Hematopoietic multipotent progenitor cell treated with erythropoietin and hydrocortisone succinate and interleukin-3 and kit ligand, for 4 days (in vitro differentiated cells): ENCODE results near the gene AFAP1.

Experiments used
- DNase-seq: peaks from one replicate; pipeline ENCODE4 v3.0.0-alpha.2; 2015

AFAP1 gene

DNA sequence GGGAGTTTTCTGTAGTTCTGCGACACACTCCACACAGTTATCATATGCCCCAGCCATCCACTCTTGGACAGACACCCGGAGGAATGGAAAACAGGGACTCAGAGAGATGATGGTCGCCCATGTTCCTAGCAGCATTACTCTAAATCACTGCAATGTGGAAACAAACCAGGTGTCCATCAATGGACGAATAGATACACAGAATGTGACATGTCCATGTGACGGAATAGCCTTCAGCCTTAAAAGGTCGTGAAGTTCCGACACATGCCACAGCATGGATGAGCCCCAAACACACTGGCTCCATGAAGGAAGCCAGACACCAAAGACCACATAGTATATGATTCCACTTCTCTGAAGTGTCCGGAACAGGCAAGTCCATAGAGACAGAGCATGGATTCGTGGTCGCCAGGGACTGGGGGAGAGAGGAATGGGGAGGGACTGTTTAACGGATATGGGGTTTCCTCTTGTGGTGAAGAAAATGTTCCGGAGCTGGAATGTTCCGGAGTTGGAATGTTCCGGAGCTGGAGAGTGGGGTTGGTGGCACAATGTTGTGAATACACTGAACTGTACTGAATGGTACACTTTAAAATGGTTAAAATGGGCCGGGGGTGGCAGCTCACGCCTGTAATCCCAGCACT is 28.7 kb upstream of the AFAP1 start:
- no peak for DNase-seq

DNA sequence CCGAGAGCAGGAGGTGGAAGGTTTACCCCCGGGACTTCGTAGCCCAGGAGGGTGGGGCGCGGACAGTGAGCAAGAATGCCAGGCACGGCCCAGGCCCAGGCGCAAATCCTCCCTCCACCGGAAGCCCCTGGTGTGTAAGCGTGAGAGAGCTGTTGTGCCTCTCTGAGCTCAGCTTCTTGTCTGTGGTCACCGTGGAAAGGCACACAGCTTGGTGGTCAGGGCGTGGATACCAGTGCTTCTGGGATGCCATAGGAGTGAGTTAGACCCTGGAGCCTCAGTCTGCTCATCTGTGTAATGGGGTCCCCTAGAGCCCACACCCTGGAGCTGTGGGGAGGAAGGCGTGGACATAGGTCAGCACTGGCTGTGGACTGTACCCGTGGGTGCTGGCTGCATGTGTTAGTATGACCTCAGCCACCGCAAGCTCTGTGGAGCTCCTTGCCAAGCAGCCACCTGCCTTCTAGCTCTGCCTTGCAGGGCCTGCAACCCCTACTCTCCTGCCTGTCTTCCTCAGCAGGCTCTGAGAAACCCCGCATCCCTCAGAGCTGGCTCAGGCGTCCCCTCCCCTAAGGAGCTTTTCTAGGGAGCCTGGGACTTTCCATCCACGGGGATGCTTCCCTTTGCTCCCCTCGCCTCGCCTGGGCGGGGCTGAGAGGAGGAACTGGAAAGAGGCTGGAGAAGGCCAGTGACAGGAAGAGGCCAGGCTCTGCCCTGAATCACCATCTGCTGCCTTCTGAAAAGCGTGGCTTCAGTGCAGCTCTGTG is 28.0 kb upstream of the AFAP1 start:
- no peak for DNase-seq

DNA sequence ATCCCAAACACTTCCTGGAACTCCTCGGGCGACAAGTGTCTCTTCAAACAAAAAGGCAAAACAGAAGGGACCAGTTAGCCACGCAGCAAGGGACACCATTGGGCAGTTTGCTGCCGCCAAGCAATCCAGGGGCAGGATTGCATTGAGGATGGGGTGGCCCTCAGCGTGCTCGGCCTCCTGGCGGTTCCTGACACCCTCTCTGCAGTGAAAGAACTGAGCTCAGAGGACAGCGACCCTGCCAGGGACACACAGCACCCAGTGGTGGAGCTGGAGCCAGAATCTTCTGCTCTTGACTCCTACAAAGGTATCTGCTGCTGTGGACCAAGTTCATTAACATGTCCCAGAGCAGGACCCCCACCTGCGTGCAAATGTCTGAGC is 27.4 kb upstream of the AFAP1 start:
- no peak for DNase-seq

DNA sequence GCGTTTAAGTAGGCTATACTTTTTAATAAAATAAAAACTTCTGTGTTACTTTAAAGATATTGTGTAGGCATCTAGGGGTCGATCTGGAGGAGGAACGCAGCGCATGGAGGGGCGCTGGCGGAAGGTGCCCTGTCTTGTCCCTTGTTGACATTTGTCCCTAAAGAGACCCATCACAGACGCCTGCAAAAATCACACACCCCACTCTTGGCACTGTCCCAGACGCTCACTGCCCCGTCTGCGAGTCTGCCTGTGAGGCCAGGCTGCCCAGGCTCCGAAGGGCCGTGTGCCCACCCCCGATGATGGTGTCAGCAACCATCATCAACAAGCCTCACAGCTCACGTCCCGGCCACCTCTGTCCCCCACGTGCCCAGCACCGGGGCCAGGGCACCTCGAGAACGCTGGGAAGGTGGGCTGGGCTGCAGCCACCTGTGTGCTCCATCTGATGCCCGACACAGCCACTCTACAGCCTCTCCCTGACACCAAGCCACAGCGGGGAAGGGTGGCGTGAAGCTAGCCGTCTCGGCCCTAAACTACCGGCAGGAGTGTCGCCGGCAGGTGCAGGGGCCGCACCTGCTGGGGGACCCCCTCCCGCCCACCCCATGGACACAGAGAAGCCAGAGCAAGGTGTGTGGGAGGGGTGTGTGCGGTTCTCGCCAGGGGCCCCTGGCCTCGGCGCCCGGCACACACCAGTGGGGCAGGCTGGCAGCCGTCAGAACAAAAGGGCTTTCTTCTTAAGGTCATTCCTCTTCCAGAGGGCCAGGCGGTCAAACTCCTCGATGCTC is 26.8 kb upstream of the AFAP1 start:
- no peak for DNase-seq

DNA sequence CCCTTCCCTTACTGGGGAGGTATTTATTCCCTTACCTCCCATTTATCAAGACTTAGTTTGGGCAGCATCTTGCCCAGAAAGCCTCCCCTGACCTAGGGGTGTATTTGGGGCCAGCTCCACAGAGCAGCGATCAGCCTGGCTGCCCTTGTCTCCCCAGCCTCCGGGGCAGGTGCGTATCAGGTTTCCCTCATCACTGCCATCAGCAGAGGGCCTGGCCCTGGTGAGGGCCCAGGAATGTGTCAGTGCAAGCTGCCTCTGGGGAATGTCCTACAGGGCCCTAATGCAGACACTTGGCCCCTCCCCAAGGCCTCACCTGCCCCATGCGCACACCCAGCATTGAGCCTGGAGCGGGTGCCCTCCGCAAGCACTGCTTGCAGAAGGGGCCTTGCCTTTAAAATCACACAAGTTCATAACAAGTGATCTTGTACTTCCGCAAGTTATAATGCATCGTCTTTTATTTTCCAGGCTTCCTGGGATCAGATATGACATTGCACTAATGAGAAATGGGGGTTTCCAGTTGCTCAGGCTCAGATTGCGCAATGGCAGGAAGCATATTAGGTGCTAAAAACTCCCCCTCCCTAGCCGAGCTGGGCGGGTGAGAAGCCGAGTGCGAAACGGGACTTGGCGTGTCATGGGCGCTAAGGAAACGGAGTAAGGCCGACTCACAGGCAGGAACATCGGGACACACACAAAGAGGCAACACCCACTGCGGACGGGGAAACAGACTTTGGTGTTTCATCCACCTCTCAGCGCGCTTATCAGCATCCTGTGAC is 25.4 kb upstream of the AFAP1 start:
- no peak for DNase-seq

DNA sequence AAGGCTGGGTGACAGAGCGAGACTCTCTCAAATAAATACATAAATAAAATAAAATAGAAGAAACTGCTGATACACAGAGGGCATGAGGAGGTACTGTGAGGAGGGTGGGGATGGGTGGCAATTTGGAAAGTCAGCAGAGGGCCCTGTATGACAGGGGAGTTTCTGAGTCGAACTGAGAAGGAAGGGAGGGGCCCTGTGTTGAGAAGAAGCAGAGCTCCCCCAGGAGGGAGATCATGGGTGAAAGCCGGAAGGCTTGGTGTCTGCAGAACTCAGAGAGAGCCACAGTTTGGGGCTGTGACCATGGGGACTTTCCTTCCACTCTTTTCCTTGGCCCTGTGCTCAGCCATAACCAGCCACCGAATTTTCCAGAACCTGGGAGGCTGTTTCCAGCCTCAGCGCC is 24.8 kb upstream of the AFAP1 start:
- no peak for DNase-seq

DNA sequence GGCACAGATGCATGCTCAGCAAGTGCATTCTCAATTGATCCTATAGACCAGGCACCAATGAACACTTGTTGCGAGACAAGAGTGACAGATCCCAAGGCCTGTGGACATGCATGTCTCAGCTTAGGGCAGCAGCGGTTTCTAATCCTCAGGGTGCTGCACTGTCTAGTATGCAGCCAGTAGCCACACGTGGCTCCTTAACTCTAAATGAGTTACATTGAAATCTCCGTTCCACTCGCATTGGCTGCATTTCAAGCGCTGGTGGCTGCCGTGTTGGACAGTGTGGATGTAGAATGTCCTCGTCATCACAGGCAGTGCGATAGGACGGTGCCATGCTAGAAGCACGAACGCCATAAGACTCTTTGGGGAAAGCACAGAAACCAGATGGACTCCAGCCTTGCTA is 24.0 kb upstream of the AFAP1 start:
- no peak for DNase-seq

DNA sequence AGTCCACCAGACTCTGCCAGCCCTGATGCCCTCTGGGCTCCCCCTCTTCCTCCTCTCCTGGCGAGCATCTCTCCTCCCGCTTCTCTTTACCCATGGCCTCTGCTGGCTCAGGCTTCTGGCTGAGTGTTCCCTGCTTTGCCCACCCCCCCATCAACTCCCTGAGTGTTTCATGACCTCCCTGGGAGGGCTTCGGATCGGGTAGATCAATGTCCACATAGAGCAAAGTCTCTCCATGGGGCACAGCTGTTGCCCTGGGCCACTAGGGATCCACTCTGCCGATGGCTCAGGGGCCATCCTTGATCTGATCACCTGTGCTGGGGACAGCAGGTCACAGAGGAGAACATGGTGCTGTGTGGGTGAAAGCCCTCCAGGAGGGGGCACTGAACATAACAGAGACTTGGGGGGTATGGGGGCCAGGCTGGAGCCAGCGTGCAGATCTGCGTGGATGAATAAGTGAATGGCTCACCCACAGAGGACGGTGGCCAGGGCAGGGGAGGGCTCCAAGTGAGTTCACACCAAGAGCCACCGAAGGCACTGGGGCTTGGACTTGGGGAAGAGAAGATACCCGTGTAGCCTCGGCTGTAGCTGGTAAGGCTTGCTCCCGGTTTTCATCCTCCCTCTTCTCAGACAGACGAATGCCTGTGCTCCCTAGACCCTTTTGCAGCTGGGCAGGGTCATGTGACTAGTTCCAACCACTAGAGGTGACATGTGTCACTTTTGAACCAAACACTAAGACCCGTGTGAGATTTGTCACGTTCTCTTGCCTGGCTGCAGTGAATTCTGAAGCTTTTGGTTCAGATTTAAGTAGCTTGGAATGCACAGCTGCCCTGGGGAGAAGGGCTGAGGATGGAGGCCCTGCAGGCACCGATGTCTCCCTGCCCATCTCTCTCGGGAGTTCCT is 23.2 kb upstream of the AFAP1 start:
- no peak for DNase-seq

DNA sequence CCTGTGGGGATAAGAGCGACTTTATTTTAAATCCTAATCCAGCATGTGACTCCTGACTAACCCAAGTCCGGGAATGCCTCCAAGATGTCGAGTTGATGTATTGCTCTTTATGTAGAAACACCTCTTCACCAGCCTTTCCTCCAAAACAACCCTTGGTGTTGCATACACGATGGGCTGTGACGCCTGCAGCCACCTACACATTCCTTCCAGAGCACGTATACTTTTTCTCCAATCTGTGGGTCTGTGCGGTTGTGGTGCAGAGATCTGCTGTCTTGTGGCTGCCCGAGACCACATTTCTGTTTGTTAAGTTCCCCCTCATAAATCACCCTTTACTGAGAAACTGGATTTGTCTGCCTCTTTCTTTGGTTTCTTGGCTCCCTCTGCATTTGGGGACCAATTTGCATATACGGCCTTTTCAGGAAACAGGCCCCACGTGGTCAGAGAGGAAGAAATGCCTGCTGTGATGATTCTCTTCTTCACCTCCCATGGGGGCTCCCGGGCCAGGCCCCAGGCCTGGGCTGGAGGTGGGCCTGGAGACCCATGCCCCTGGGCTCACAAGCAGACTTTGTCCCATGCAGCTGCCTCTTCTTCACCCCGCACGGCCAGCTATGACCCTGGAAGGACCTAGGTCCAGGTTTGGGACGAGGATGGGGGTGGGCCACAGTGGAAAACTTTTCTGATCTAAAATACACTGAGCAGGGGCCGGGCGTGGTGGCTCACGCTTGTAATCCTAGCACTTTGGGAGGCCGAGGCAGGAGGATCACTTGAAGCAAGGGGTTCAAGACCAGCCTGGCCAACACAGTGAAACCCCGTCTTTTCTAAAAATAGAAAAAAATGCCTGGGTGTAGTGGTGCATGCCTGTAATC is 21.4 kb upstream of the AFAP1 start:
- peak; percentile 60 for DNase-seq

DNA sequence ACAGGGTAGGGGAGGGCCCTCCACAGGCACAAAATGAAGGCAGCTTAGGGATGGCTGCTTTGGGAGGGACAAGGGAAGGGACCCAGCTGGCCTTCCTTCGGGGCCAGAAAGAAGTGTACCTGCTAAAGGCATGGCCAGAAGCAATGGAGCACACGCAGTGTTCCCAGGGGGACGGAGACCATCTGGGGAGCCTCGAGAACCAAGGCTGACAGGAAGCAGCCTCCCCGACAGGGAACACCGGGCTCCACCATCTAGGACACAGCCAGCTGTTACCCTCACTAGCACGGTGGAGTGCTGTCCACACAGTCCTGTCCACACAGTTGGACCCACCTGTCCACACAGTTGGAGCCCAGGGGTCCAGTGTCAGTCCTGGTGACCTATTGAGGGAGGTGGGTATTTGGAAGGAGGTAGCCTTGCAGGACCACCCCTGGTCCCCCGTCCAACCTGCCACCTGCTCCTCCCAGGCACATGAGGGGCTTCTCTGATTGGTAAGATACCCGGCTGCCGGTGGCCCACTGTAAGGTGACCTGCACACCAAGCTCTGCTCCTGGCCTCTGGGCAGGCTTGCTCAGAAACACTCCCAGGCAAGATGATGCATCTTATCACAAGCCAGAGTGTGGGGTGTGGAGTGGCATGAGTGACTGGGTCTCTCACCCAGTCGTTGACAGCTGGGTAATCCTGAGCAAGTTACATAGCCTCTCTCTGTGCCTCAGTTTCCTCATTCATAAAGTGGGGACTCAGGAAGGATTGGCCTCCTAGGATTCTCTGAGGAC is 20.5 kb upstream of the AFAP1 start:
- no peak for DNase-seq

DNA sequence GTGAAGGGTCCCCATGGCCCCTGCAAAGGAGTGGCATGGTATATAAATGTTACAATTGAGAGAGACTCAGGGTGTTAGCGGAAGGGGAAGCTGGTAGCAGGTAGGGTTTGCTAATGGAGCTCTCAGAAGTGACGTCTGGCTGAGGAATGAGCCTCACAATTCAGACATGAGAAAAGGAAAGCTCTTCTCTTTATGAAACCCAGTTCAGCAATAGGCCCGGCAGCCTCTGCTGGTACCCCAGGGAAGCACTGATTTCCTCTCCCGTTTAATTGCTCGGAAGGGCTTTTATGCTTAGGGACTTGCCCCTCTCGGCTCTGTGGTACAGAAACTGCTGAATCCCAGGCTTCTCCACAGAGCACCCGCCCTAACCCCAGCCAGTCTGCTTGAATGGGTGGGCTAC is 19.4 kb upstream of the AFAP1 start:
- no peak for DNase-seq

DNA sequence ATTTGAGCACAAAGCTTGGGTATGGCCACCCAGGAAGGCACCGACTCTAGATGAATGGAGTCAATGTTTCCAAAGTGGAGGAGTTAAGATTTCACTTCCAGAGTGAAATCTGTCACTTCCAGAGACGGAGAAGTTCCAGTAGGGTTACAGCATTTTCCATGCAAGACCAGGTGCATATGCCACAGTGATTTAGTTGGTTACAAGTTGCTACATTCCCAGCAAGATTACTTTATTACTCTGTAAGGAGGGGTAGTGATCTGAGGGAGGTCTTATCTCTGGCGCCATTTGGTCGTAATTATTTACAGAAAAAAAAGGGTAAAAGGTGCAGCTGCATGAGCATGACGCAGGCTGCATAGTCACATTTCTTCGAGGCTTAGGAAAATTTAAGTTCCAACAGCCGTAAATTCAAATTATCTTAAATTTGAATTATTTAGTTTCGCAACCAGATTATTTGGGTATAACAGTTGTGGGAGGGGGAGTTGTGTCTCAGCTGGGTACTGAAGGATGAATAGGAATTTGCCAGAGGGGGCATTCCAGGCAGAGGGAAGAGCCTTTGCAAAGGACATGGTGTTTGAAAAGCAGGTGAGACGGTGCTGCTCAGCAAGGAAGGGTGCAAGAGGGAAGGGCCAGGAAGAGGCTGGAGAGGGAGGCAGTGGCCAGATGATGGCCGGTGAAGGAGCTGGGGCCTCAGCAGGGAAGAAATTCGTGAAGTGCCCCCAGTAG is 17.4 kb upstream of the AFAP1 start:
- DNase-seq, result no peak

DNA sequence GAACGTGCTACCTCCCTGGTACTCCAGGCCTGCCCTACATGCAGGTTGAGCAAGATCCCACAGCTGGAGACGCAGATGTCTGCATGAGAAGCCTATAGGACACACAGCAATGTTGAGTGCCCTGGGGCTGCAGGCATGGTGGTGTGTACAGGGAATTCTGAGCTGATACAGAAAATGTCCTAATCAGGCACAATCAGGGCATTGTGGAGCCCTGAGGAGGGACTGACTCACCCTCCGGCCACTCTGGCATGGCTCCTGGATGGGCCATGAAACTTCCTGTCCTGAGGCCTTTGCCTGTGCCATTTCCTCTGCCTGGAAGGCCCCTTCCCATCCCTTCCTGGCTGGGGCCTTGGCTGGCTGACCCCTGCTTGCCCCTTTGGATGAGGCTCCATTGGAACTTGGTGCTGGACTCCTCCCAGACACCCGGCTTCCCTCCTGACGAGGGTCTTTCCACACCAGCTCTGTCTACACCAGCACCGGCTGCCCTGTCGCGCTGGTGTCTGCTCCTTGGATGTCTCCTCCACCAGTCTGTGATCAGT is 16.7 kb upstream of the AFAP1 start:
- DNase-seq, result no peak

DNA sequence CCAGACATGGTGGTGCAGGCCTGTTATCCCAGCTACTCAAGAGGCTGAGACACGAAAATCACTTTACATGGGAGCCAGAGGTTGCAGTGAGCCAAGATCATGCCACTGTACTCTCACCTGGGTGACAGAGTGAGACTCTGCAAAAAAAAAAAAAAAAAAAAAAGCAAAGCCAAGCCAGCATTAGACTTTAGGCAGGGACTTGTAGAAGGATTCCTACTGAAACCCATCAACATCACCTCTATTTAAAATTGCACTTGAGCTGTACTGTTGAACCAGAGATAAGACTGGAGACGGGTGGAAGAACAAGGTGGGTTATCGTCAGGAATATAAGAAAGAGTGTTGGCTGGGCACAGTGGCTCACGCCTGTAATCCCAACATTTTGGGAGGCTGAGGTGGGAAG is 15.7 kb upstream of the AFAP1 start:
- no peak for DNase-seq

DNA sequence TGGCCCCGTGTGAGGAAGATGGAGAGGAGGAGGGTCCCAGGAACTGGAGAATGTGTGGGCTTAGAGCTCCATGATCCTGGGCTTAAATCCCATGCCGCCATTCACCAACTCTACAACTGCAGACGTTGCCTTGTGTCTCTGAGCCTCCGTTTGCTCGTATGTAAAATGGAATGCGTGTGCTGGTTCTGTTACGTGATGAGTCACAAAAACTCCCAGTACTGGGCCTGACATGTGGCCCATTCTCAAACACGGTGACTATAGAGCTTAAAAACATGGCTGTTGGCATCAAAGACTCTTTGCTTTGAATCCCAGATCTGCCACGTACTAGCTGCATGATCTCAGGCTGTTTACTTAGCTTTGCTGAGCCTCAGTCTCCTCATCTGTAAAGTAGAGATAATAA is 13.0 kb upstream of the AFAP1 start:
- DNase-seq, result no peak

DNA sequence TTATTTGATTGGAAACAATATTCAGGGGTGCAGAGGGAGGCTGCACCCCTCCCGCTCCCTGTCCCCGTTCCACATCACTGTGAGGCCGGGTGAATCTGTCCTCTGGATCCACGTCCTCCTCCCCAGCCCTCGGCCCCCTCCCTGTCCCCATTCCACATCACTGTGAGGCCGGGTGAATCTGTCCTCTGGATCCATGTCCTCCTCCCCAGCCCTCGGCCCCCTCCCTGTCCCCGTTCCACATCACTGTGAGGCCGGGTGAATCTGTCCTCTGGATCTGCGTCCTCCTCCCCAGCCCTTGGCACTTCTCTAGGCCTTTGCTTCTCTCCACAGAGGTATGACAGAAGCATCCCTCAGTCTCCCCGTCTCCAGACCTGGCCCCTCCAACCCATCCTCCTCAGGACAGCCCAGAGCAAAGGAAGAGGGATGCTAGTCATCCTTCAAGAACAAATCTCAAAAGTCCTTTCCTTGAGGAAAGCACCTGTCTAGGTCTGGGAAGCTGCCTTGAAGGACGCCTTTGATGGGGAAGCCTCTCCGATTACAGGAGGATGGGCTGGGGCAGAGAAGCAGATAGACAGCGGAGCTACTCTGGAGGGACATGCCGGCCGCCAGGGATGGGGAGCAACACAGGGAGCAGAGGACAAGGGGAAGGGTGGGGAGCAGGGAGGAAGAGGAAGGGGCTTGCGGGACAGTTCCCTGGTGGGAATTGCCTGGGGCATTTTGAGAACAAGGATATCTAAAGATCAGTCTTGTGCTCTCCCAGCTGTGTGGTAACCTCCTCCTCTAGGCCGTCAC is 10.8 kb upstream of the AFAP1 start:
- DNase-seq, result no peak

DNA sequence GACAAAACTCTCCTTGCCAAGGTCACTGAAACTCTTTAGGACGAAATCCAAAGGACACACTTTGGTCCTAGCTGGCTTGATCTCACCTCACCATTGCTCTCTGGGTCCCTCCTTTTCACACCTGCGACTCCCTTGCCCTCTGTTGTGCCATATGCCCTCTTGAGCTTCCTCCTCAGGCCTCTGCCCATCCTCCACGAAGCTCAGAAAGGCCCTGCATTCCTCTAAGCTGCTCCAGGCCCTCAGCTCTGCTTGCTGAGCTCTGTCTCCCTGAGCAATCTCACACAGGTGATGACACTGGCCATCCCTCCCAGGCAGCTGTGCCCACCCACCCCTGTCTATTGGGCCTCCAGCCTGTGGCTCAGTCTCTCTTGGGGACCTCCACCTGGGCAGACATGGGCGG is 10.1 kb upstream of the AFAP1 start:
- DNase-seq, result no peak

DNA sequence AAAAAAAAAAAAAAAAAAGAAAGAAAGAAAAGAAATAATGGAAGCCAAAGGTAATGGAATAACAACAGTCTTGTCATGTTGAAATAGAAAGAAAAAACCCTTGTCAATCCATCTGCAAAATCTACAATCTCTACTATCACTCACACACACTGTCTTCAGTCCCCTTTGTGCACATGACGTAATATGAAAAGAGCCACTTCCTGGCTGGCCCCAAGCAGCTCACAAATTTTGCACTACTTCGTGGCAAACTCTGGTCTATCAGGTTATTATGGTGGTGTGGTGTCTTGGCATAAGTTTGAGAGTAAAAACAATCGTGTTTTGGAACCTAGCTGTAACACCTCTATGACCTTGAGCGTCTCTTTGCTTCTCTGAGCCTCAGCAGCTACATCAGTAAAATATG is 8.3 kb upstream of the AFAP1 start:
- peak; percentile 15 for DNase-seq
